SHP77 (cell line): Measurements from ENCODE around the gene CDR2L.
"Not testable (repeated sequence)": the region's sequence is repeated elsewhere in the genome, so short reads cannot be mapped to it uniquely, and the experiment has no call there.

Experiments used
- DNase-seq, 2 experiments: peaks; one replicate each; lab custom pipeline; 2025; lab: John Stamatoyannopoulos, UW

The CDR2L gene

DNA sequence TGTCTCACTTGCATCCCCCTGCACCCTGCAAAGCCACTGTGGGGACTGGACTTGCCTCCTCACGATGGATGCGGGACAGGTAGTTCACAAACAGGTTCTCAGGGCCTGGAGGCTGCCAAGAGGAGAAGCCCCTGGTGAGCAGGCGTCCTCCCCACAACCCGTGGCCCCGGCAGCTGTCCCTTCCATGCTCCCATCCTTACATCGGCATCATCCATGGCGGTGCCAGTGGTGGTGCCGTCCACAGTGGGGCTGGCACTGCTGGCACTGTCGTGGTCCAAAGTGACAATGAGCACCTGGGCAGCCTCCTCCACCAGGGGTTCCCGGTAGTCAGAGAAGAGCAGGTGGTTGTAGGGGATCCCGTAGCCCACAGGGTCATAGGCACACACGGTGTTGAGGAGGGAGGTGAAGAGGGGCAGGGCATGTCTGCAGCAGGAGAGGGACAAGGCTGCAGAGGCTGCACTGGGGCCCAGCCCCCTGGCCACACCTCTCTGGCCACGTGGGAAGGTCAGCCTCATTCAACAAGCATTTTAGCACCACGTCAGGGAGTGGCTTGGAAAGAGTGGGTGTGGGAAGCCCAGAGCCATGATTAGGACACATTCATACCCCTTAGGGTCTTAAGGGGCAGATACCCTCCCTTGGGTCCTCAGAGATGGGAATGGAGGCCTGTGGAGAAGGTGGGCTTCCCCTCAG, 27.5 kb upstream of the CDR2L start:
- no peak for DNase-seq

DNA sequence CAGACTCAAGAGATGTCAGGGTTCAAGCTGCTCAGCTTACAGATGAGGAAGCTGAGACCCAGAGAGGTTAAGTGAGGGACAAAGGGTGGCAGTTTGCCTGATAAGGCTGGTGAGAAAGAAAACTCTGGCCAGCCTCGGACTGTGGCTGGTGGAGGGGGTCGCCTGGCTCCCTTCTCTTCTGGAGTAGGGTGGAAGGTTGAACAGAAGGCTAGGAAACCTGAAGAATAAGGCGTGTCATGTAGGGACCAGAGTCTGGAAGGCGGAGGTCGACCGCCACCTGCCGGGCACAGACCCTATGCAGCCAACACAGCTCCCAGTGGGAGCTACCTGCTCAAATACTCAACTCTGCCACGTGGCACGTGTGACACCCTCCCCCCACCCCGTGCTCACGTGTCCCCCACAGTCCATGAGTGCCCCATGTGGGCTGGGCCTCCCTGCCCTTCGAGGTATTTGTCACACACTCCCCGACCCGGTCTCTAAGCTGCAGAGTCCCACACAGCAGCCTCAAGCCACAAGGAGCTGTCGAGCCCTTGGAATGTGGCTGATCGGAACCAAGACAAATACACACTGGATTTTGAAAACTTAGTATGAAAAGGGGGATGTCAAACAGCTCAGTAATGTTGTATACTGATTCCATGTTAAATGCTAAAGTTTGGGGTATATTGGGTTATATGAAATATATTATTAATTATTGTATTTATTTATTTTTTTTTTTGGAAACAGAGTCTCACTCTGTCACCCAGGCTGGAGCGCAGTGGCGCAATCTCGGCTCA, 26.7 kb upstream of the CDR2L start:
- DNase-seq, result no peak

DNA sequence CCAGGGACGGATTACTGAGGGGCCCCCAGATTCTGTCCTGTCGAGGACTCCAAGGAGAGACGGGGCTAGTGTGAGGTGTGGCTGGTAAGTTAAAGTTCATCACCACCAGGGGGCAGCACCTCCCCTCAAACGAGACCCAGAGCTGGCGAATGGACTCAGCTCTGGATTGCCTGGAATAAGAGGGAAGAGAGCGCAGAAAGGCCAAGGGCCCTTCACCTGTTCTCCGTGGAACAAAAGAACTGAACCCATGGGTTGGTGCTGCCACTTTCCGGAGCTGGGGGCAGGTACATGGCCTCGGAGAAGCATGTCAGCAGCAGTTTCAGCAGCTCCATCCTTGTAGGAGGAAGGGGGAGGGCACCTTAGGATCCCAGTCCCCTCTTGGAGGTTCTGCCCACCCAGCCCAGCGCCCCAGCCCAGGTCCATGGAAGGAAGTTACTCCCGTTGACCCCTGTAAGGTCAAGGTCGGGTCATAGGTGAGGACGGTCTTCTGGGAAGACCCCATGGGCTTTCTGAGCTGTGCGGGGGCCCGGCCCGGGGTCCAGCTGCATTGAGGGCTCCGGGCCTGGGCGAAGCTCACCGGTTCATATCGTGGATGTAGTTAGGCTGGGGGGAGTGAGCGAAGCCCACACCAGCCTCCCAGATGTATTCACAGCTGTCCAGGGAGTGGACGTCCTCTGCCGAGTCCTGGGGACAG, 25.6 kb upstream of the CDR2L start:
- peak; percentile 87 to 89 for DNase-seq

DNA sequence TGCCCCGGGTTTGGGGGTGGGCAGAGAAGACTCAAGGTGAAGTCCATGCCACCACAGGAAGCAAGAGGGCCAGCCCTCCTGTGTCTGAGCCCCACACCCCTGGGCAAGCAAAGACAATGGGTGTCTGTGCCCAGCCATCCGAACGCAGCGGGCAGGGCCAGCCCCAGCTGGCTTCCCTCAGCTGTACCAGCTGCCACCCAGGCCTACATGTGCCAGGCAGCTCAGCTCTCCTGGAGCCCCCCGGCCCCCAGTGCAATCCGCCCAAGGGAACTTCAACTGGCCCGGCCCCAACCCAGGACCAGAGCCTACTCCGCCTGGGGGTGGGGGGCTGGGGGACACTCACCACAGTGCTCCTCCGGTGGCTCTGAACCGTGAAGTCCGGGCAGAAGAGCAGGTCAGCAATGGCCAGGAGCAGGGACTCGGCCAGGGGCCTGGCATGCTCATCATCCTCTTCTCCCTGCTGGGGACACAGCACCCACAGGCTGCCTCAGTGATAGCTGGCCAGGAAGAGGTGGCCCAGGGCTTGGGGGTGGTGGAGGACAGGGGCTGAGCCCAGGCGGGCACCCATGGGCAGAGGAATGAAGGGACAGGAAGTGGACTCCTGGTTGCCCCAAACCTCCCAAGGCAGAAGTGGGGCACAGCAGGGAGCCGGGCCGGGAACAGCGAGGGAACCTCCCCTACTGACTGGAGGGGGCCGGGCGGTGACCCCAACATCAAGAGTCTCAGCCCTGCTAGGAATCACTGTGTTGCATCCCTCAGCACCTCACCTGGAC, 24.6 kb upstream of the CDR2L start:
- DNase-seq, result no peak

DNA sequence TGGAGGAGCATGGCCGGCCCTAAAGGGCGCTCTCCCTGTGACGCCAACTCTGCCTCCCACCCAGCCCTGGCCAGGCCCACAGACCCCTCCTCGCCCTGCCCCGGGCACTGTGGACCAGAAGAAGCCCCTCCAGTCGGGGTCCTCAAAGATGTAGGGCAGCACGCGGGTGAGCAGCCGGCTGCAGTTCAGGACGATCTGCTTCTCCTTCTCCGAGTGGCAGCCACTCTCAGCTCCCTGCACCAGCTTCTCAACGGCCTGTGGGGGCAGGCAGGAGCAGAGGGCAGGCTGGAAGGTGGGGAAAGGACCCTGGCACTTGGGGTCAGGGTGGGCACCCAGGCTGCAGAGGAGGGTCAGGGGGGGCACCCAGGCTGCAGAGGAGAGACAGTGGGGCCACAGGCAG, 23.8 kb upstream of the CDR2L start:
- DNase-seq, result no peak

DNA sequence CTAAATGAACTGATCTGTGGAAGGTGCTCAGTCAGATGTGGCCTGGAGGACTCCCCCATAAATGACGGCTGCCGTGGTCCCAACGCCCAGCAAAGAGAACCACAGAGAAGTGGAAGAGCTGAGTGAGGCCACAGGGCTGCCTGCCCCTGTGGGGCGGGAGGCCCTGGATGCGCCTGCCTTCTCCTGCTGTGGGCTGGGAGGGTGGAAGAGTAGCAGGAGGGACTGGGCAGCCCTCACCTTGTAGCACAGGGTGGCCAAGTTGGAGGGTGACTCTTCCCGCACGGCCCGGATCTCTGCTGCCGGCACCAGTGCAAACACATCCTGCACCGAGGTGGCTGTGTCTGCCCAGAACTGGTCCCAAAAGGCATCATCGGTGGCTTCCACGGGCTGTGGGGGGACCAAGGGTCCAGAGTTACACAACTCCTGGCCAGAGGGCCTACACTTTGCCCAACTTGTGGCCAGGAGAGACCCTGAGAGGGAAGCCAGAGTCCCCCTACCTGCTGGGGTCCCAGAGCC, 23.1 kb upstream of the CDR2L start:
- DNase-seq, result no peak

DNA sequence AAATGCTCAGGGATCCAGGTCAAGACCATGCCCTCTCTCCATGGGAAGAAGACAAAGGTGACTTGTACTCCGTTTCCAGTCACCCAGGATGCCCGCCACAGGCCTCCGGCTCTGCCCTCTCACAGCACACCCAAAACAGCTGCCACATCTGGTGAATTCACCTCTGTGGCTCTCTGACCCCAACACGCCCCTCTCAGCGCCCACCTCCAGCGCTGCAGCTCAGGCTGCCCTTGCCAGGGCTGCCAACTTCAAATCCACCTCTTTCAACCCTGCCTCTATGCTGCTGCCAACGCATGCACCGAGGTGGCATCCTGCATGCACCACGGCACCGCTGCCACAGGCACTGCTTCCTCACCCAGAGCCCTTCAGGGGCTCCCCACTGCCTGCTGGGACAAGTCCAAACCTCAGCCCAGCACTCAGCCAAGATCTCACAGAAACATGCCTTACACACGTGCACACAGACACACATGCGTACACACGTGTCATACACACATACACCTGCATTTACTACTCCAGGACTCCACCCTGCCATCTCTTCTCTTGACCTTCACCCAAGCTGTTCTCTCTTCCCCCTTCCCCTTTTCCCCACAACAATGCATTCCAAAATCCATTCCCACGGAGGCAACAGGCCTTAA, 22.3 kb upstream of the CDR2L start:
- DNase-seq, result no peak

DNA sequence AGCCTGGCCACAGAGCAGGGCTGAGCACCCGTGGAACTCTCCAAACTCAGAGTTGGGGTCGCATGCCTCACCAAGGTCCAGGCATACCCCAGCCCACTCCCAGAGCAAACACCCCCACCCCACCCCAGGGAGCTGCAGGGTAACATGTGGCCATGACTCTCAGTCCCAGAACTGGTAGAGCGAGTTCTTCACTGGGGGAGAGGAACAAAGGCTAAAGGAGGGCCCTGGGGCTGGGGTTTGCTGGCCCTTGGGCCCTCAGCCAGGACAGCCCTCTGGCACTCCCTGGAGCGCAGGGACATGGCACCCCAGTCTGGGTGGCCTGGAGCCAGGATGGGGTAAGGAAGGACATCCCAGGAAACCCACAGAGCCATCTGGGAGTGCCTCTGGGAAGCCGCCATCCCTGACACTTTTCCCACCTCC, 19.1 kb upstream of the CDR2L start:
- DNase-seq, result no peak

DNA sequence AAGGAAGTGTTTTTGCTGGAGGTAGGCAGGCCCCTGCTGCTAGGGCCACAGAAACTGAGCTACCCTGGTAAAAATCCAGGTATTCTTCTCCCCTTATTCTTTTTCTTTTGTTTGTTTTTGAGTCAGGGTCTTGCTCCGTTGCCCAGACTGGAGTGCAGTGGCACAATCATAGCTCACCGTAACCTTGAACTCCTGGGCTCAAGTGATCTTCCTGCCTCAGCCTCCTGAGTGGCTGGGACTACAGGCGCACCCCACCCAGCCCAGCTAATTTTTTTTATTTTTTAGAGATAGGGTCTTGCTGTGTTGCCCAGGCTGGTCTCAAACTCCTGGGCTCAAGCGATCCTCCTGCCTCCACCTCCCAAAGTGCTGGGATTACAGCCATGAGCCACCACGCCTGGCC, 17.9 kb upstream of the CDR2L start:
- DNase-seq, result not testable (repeated sequence)

DNA sequence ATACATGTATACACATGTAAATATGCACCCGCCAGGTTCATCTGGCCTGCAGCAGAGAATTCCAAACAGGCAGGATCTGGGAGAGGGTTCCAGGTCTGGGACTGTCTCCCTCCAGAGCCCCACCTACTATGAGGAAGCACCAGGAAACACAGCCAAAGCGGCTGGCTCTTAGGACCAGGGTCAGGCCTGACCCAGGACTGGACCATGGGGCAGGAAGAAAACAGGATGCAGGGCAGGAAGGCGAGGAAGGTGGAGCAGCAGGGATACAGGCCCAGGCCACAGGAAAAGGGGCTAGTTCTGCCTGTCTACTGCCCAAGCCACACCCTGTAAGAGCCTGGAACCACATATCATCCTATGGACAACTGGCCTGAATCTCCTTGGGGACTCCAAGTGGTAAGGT, 17.0 kb upstream of the CDR2L start:
- no peak for DNase-seq

DNA sequence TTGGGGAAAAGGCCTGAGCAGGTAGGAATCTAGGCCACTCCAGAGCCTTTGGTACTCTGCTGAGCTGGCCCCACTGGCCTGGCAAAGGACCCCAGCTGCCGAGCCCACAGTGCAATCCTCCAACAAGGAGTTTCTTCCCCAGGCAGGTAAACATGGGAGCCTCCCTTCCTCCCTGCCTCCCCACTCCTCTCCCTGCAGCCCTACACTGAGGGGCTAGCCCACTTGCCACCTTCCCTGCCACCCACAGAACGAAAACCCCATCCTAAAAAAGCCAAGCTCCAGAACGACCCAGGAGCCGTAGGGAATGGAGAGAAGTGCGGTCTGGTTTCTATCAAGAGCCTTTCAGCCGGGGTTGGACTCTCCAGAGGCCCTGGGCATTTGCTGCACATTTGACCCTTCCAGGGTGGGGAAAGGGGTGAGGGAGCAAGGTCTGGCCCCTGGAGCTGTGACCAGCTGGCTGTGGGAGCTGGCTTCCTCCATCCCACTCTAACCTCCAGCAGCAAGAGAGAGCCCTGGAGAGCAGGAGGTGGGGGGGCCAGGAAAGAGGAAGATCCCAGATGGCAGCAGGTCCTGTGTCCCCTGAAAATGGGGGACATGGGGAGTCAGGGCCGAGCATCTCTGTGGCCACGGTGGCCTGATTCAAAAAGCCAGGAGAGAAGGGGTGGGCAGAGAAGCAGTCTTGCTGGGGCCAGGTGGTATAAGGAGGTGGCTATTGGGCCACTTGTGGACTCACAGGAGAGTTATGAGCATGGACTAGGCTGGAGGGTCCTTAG, 16.2 kb upstream of the CDR2L start:
- DNase-seq, result no peak

DNA sequence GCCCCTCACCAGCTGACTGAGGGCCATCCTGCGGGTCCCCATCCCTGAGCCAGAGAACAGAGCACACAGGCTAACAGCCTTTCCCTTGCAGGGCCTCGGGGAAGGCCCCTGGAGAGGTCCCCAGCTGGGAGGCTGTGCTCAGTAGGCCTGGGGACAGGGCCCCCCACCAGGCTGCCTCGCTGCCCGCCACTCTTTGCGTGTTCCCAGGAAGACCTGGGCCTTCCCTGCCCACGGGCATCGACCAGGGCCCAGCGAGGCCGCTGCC, 15.7 kb upstream of the CDR2L start:
- DNase-seq, result no peak

DNA sequence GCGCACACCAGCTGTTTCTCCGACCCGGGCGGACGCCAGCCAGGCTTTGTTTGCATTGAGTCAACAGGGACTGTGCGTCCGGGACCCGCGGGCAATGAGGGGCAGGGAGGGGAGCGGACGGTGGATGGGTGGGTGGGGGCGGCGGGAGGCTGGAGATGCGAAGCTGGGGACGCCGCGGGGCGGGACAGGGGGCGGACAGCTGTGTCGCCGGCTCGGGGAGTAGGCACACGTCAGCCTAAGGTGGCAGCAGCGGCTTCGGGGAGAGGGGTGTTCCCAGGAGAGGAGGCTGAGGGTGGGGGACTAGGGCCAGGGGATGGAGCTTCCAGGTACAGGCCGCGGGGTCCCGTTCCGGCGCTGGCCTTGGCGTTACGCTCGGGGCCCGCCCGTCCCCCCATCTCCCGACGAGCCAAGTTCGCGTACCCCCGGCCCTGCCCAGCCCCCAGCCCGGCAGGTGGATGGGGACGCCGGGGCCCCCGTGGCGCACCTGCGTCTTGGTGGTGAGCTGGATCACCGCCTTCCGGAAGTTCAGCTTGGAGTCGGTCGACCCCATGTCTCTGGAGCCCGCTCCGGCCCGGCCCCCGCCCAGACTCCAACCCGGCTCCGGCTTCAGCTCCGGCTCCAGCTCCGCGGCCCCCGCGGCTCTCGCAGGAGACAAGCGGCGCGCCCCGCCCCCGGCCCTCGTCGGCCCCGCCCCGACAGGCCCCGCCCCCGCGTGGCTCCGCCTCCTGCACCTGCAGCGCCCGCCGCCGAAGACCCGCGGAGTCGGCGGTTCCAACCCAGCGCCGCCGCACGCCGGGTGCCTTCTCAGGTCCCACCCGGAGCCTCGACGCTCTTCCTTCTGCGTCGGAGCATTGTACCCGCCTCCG, 15.1 kb upstream of the CDR2L start, which contains the start of gene HID1:
HID1 (minus strand) TSS at position 653 of the 866 bp plus-strand sequence; CDS start at position 550, 103 bp downstream.
- DNase-seq, result peak; percentile 79 to 91

DNA sequence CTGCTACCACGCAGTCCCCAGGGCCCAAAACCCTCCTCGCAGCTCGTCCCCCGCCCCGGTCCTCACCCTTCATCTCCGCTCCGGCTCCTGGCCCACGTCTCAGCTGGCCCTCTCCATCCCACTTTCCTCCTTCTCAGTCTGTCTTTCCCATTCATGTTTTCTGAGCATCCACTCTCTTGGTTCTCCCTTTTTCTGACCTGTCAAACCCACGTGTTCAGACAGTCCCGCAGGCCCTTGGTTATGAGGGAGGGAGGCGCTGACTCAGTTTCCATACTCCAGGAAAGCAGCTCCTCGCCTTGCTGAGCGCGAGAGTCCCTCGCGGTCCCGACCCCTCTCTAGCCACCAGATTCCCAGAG, 14.5 kb upstream of the CDR2L start:
- DNase-seq, result no peak

DNA sequence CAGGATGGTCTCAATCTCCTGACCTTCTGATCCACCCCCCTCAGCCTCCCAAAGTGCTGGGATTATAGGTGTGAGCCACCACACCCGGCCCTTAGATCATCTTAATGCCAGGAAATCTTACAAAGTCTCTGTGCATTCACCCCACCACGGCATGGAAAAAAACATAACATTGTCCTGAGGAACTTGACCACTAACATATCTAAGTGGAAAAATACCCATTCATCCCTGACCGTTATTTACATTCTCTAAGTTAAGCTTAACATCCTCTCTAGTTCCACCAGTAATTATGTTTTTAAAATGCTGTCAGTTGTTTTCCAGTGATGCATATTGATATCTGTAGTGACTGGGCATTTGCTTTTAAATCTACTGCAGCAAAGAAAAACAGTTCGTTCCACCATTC, 11.5 kb upstream of the CDR2L start:
- no peak for DNase-seq

DNA sequence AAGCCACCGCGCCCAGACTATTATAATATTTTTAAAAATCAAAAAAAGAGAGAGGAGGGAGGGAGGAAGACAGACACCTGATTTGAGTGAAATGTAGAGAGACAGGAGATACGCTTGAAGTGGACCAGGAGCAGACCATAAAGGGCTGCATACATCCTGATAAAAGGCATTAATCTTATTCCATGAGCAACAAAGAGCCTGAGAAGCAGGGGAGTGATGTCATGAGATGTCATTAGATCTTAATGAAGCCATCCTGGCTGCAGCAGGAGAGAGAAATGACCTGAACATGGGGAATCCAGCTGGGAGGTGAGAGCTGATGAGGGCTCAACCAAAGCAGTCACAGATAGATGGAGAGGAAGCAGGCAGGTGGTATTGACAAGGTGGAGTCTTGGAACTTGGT, 9.6 kb upstream of the CDR2L start:
- DNase-seq, result no peak

DNA sequence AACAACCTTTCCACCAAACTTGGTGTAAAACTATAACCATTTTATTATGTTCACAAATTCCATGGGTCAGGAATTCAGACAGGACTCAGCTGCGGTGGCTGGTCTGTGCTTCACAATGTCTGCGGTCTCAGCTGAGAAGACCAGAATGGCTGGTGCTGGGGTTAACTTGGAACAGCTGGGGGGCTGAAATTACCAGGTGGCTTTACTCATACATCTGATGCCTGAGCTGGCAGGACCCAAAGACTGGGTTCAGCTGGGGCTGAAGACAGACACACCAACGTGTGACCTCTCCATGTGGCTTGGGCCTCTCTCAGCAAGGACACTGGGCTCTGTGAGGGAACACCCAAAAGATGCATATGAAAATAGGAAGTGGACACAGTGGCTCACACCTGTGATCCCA, 9.2 kb upstream of the CDR2L start:
- DNase-seq, result no peak

DNA sequence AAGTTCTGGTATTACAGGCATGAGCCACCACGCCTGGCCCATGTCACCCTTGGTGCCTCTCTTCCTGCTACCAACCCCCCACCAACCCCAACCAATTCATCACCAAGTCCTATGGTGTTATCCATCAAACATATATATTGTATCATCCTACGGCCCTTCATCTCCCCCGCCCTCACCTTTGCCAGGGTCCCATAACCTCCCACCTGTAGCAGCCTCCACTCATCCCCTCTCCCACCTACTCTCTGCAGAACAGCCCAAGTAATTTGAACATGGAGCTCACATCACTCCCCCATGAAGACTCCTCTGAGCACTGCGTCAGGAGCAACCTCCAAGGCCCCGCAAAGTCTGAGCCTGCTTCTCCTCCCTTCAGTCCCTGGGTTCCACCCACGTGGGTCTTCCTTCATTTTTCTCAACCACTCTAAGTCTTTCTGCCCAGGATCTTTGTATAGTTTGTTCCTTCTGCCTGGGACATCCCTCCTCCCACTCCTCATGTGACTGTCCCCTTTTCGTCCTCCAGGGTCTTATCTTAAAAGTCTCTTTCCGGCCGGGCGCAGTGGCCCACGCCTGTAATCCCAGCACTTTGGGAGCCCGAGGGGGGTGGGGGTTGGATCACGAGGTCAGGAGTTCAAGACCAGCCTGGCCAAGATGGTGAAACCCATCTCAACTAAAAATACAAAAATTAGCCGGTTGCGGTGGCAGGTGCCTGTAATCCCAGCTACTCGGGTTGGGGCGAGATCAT, 7.9 kb upstream of the CDR2L start:
- DNase-seq, result no peak

DNA sequence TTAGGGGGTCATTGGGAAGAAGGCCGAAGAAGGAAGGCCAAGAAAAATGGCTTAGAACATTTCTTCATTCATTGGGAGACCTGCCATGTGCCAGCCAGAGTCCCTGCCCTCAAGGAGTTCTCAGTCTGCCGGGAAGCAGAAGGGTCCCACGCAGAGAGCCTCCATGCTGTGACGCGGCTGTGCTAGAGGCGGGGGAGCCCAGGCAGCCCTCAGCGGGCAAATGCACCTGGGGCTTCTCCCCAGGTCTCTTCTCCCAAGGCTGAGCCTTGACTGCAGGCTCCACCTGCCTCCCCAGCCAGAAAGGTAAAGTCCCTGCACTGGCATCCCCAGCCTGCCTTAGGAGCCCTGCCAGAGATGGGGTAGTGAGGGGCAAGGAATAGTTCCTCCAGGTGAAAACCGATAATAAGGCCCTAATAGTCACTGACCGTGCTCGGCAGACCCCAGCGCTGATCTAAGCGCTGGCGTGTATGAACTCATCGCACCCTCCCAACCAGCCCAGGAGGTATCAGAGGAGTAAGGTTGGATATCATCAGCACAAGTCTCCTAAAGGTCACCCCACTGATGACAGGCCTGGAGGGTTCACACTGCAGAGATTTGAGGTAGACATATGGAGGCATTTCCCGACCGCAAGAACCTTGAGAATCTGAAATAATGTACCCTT, 6.0 kb upstream of the CDR2L start:
- DNase-seq, result no peak
